Measurements from ENCODE around the gene MYCN. TPM values are rescaled to one million over a fixed set of nuclear protein-coding genes. Genes with fewer than 3 reads are reported as not detected.
A peak's percentile ranks its signal among the peaks of the same experiment; 100 is the strongest.

Gene MYCN
- total RNA-seq, 6 donors from 2014 or later = 0.20 to 0.67 (median 0.52) TPM; not detected in 3

- no peak overlapping the region for H3K27ac ChIP-seq
Observed at GRCh38 chr2:15986644-15987043, 46.3 kb downstream of the MYCN start.

GRCh38 chr2:15988733-15989132, 48.4 kb downstream of the MYCN start:
- Histone ChIP-seq H3K36me3 (no peaks in the 10 kb centered on the region), H3K27me3 (no peaks in the 10 kb centered on the region), H3K9me3 (no peaks in the 10 kb centered on the region), H3K4me3 (no peak overlapping the region), H3K27ac (no peak overlapping the region), H3K4me1 (peaks cover 0 to 3% (median 0%) of the 10 kb centered on the region in 4 donors)
- TF ChIP-seq POLR2A (IDR thresholded peaks at IDR 0.05) (no peak), POLR2AphosphoS5 (IDR thresholded peaks at IDR 0.05) (no peak), CTCF (IDR thresholded peaks at IDR 0.05) (no peak), EP300 (IDR thresholded peaks at IDR 0.05) (no peak)
- WGBS, 2 donors = 80 to 83% methylated on average over 5 of the region's 5 CpGs
- ATAC-seq (ENCODE audit: low FRiP score in 2 of 2) = no peak
- DNase-seq = no peak

More at GRCh38 chr2:15986644-15987043, 46.3 kb downstream of the MYCN start:
- Histone ChIP-seq H3K36me3 (no peaks in the 10 kb centered on the region), H3K4me3 (no peak overlapping the region), H3K4me1 (peaks cover 0 to 10% (median 3%) of the 10 kb centered on the region in 4 donors), H3K27me3 (no peaks in the 10 kb centered on the region), H3K9me3 (no peaks in the 10 kb centered on the region)
- ATAC-seq (ENCODE audit: low FRiP score in 2 of 2) = no peak
- 78 to 83% methylated on average over 4 of the region's 4 CpGs for WGBS, 2 donors
- TF ChIP-seq CTCF (IDR thresholded peaks at IDR 0.05) (no peak), POLR2AphosphoS5 (IDR thresholded peaks at IDR 0.05) (no peak), EP300 (IDR thresholded peaks at IDR 0.05) (no peak), POLR2A (IDR thresholded peaks at IDR 0.05) (no peak)
- no peak for DNase-seq

- no peaks in the 10 kb centered on the region for H3K9me3 ChIP-seq
- H3K4me3 ChIP-seq = no peak overlapping the region
- no peak for ATAC-seq (ENCODE audit: low FRiP score in 2 of 2)
- H3K27me3 ChIP-seq = no peaks in the 10 kb centered on the region
- WGBS, 2 donors = 39 to 53% methylated on average over 7 of the region's 7 CpGs
- peak in 1 of 2 donors; percentile 44 for DNase-seq
- no peak overlapping the region for H3K27ac ChIP-seq
- H3K36me3 ChIP-seq = no peaks in the 10 kb centered on the region
- peaks cover 0 to 3% (median 0%) of the 10 kb centered on the region in 4 donors for H3K4me1 ChIP-seq
- TF ChIP-seq CTCF (IDR thresholded peaks at IDR 0.05) (no peak), EP300 (IDR thresholded peaks at IDR 0.05) (no peak), POLR2AphosphoS5 (IDR thresholded peaks at IDR 0.05) (no peak), POLR2A (IDR thresholded peaks at IDR 0.05) (no peak)
Observed at GRCh38 chr2:15989559-15989958, 49.2 kb downstream of the MYCN start.

DNA sequence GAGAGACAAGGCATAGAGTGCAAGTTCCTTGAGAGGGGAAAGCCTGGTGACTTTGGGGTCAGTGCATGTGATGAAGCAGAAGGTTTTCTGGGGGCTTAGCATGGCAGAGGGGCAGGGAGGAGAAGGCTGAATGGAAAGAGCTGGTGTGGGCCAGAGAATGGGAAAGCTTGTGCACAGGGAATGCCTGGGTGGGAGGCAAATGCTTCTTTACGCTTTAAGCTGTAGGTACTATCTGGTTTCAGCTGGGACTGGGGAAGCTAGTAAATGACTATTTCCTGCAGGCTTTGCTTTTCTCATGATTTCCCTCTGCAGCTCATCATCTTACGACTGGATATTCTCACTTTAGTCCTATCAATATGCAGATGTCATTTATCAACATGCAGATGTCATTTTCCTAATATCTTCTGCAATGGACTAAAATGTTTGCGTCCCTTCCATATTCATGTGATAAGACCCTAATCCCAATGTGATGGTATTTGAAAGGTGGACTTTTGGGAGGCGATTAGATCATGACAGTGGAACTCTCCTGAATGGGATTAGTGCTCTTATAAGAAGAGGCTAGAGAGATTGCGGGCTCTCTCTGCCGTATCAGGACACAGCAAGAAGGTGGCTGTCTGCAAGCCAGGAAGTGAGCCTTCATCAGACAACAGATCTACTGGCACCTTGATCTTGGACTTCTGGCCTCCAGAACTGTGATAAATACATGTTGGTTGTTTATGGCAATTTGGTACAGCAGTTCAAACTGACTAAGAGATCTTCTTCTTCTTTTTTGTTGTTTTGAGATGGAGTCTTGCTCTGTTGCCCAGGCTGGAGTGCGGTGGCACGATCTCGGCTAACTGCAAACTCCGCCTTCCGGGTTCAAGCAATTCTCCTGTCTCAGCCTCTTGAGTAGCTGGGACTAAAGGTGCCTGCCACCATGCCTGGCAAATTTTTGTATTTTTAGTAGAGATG, 50.1 kb downstream of the MYCN start:
- H3K9me3 ChIP-seq = no peaks in the 10 kb centered on the region
- ATAC-seq (ENCODE audit: low FRiP score in 2 of 2) (no peak), DNase-seq (no peak)
- WGBS, 2 donors = 95 to 97% methylated on average over 11 of the region's 11 CpGs
- no peak overlapping the region for H3K27ac ChIP-seq
- no peaks in the 10 kb centered on the region for H3K27me3 ChIP-seq
- H3K4me1 ChIP-seq = peaks cover 0 to 3% (median 0%) of the 10 kb centered on the region in 4 donors
- TF ChIP-seq POLR2AphosphoS5 (IDR thresholded peaks at IDR 0.05) (no peak), CTCF (IDR thresholded peaks at IDR 0.05) (no peak), EP300 (IDR thresholded peaks at IDR 0.05) (no peak), POLR2A (IDR thresholded peaks at IDR 0.05) (no peak)
- no peaks in the 10 kb centered on the region for H3K36me3 ChIP-seq
- no peak overlapping the region for H3K4me3 ChIP-seq
